Ovary (tissue), 3 donors: ENCODE measurements around the gene SCGB1D4.

Experiments used
- POLR2A ChIP-seq: fragments of 450-650 bp; IDR thresholded peaks from one replicate; pipeline ENCODE4 v1.6.1; 2017; ENCODE audit warnings: antibody characterized with exemption, mild to moderate bottlenecking, moderate library complexity
- TF ChIP-seq, protein P1 (sequence below), 3 donors: fragments of 450-650 bp in 2 of 3; fragments of 200-600 bp in 1 of 3; IDR thresholded peaks; one replicate each; pipeline versions ENCODE4 v1.5.1 to v1.8.0; 2016 to 2022; ENCODE audit warnings: antibody characterized with exemption in 3 of 3, mild to moderate bottlenecking in 1 of 3
- donor health status: DM: no; HTN: no; CAD: no.

GRCh38 chr11:62264004-62264403, 34.9 kb downstream of the SCGB1D4 start:
- TF ChIP-seq, protein P1, sequence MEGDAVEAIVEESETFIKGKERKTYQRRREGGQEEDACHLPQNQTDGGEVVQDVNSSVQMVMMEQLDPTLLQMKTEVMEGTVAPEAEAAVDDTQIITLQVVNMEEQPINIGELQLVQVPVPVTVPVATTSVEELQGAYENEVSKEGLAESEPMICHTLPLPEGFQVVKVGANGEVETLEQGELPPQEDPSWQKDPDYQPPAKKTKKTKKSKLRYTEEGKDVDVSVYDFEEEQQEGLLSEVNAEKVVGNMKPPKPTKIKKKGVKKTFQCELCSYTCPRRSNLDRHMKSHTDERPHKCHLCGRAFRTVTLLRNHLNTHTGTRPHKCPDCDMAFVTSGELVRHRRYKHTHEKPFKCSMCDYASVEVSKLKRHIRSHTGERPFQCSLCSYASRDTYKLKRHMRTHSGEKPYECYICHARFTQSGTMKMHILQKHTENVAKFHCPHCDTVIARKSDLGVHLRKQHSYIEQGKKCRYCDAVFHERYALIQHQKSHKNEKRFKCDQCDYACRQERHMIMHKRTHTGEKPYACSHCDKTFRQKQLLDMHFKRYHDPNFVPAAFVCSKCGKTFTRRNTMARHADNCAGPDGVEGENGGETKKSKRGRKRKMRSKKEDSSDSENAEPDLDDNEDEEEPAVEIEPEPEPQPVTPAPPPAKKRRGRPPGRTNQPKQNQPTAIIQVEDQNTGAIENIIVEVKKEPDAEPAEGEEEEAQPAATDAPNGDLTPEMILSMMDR (IDR thresholded peaks at IDR 0.05): no peak
- TF ChIP-seq POLR2A: no peak
